ENCODE data around the gene ALOX12.
"Not testable (repeated sequence)": the region's sequence is repeated elsewhere in the genome, so short reads cannot be mapped to it uniquely, and the experiment has no call there.

DNA sequence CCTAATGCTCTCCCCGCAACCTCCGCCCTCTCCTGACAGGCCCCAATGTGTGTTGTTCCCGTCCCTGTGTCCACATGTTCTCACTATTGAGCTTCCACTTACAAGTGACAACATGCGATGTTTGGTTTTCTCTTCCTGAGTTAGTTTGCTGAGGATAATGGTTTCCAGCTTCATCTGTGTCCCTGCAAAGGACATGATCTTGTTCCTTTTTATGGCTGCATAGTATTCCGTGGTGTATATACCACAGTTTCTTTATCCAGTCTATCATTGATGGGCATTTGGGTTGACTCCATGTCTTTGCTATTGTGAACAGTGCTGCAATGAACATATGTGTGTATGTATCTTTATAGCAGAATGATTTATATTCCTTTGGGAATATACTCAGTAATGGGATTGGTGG lies 16.4 kb upstream of the ALOX12 start:
- TF ChIP-seq, protein P1, sequence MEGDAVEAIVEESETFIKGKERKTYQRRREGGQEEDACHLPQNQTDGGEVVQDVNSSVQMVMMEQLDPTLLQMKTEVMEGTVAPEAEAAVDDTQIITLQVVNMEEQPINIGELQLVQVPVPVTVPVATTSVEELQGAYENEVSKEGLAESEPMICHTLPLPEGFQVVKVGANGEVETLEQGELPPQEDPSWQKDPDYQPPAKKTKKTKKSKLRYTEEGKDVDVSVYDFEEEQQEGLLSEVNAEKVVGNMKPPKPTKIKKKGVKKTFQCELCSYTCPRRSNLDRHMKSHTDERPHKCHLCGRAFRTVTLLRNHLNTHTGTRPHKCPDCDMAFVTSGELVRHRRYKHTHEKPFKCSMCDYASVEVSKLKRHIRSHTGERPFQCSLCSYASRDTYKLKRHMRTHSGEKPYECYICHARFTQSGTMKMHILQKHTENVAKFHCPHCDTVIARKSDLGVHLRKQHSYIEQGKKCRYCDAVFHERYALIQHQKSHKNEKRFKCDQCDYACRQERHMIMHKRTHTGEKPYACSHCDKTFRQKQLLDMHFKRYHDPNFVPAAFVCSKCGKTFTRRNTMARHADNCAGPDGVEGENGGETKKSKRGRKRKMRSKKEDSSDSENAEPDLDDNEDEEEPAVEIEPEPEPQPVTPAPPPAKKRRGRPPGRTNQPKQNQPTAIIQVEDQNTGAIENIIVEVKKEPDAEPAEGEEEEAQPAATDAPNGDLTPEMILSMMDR (IDR thresholded peaks at IDR 0.05; ENCODE audit: low read depth, low read length), result not testable (repeated sequence)
- not testable (repeated sequence) for TF ChIP-seq EZH2phosphoT487 (IDR thresholded peaks at IDR 0.05; ENCODE audit: low read depth)
